Hypothalamus (tissue), 51 donors: ENCODE data around the gene KRTAP10-8.
"Not testable (repeated sequence)": the region's sequence is repeated elsewhere in the genome, so short reads cannot be mapped to it uniquely, and the experiment has no call there.

ENCODE experiments used
- DNase-seq, 51 donors: peaks; one replicate each; lab custom pipeline; 2025; lab: John Stamatoyannopoulos, UW

The KRTAP10-8 gene

DNA sequence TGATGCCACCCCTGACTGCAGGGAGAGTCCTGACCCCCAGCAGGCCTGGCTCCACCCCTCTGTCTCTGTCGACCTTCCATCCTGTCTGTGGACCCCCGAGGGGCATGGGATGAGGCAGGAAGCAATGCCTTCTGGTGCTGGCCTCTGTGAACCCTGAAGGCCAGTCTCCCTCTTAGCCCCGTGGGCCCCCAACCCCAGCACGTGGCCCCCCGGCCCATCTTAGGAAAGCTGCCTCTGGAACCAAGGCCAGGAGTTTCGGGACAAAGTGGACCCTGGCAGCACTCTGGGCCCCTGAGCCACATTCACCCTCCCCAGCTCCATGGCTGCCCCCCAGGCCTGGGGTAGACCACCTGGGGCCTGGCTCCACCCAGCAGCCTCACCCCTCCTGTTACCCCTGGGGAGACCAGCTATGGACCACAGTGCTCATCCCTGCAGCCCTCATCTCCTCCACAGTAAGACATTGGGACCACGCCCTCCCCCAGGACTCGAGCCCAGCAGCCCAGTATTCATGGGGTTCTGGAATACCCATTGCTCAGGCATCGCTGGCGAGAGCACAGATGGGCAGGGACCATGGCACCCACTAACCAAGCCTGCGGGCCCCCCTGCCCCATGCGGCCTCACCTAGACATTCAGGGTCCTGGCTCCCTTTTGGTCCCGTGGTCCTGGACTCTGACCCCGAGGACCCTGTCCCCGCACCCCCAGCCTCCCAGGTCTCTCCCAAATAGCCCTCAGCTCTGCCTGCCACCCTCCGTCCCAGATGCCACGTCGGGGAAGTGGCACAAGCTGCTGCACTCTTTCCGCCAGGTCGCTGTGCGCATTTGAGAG lies 26.8 kb downstream of the KRTAP10-8 start:
- not testable (repeated sequence) for DNase-seq

DNA sequence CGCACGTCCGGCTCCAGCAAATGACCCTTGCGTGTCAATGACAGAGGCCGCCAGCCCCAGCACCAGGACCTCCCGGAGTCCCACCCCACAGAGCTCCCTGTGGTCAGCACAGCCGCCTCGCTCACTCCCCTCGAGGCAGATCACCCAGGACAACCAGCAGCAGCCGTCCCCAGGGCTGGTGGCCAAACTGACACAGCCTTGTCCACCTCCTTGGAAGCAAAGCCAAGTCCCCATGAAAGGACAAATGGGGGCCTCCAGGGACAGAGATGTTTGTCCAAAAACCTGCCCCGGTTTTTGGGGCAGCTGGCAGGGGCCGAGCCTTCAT lies 27.4 kb downstream of the KRTAP10-8 start:
- no peak for DNase-seq

DNA sequence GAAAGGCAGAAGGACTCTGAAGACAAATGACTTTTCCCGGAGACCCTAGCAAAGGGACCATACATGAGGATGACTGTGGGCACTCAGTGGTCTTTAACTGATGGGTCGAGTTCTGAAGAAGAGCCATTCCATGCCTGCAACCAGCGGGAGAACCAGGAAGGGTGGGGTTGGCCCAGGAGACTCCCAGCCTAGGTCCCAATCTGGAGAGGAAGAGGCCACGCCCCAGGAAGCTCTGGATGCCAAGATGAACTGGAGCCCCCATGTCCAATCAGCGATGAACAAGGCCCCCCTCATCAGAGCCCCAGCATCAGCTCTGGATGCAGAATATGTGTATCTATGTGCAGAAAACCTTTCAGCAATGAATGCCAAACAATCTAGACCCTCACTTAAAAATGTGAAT lies 28.9 kb downstream of the KRTAP10-8 start:
- DNase-seq: no peak

DNA sequence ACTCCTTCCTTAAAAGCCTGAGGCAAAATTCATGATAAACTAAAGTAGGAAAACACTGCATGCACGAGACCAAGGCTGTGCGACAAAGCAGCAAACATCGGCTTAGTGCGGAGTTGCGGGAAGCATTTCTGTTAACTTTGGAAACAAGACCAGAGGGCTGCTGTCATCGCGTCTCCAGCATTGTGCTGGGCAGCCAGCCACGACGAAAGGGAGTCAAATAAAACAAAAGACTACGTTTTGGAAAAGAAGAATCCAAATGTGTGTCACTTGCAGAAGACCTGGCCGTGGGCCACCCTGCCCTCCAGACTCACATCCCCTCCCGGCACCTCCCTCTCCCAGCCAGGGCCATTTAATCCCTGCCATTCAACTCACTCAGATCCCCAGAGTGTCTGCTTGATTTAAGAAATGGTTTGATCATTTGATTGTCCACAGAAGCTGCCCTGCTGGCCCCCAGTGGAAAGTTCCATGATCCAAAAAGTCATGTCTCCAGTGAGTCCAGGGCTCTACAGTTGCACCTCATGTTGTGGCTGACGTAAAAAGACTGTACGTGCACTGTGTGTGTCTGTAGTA lies 31.9 kb downstream of the KRTAP10-8 start:
- DNase-seq: no peak

DNA sequence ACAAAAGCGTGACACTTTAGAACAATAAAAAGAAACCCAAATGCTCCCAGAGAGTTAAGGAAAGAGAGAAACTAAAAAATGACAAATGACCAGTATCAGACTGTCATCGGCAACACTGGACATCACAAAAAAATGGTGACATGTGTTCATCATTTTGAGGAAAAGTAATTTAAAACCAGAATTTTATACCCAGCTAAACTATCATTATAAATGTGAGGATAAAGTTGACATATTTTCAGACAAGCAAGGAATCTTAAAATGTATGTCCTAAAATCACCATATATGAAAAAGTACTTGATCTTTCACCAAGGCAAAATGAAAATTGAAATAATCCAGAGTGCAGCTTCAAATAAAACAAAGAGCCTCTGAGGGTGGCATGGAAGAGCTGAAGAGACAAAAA lies 33.0 kb downstream of the KRTAP10-8 start:
- DNase-seq: no peak

DNA sequence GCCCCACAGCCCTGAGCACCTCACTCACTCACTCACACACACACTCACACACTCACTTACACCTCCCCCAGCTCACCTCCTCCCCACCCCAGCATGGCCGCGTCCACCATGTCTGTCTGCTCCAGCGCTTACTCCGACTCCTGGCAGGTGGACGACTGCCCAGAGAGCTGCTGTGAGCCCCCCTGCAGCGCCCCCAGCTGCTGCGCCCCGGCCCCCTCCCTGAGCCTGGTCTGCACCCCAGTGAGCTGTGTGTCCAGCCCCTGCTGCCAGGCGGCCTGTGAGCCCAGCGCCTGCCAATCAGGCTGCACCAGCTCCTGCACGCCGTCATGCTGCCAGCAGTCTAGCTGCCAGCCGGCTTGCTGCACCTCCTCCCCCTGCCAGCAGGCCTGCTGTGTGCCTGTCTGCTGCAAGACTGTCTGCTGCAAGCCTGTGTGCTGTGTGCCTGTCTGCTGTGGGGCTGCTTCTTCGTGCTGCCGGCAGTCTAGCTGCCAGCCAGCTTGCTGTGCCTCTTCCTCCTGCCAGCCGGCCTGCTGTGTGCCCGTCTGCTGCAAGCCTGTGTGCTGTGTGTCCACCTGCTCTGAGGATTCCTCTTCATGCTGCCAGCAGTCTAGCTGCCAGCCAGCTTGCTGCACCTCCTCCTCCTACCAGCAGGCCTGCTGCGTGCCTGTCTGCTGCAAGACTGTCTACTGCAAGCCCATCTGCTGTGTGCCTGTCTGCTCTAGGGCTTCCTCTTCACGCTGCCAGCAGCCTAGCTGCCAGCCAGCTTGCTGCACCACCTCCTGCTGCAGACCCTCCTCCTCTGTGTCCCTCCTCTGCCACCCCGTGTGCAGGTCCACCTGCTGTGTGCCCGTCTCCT lies 34.7 kb downstream of the KRTAP10-8 start, which contains the start of gene KRTAP10-11:
Gene KRTAP10-11, plus strand, starts transcription at position 49 of the 856 bp plus-strand sequence. Its CDS starts 45 bp downstream, at position 94.
- not testable (repeated sequence) for DNase-seq

DNA sequence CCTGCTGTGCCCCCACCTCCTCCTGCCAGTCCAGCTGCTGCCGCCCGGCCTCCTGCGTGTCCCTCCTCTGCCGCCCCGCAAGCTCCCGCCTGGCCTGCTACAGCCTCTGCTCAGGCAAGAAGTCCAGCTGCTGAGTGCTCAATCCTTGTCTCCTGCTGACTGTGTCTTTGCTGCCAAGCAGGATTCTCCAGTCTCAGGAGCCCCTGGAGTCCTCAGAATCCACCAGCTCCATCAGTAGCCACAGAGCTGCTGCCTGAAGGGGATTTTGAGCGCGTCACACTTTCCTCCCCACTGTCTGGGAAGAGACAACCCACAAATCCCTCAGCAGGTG lies 35.3 kb downstream of the KRTAP10-8 start:
- DNase-seq: no peak

DNA sequence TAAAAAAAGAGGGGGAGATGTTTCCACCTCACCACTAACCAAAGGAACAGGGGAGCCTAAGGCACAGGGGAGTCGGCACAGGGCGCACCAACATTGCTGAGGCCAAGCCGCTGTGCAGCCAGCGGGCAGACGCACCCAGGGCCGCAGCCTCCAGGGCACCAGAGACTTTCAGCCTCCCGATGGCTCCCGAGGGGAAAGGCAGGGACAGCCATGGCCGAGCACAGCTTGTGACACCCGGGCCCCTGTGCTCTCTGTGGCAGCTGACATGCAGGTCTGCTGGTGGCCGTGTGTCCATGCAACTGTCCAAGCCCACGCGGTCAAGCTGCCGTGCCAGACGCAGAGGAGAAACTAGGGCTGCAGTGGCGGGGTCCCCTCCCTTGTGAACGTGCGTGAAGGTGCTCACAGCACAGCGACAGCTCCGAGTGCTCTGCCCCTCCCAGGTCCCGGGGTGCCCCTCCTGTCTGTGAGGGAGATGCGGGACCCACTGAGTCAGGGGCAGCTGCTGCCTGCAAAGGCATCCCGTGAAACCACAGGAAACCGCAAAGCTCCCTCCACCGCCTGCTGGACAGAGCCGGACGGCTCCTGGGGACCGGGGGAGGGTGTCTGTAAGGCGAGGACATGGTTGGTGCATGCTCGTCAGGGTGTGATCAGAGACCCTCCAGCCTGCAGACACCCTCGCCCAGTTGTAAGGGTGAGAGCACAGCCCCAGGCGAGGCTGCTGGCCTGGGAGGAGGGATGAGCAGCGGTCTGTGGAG lies 36.9 kb downstream of the KRTAP10-8 start:
- DNase-seq: no peak

DNA sequence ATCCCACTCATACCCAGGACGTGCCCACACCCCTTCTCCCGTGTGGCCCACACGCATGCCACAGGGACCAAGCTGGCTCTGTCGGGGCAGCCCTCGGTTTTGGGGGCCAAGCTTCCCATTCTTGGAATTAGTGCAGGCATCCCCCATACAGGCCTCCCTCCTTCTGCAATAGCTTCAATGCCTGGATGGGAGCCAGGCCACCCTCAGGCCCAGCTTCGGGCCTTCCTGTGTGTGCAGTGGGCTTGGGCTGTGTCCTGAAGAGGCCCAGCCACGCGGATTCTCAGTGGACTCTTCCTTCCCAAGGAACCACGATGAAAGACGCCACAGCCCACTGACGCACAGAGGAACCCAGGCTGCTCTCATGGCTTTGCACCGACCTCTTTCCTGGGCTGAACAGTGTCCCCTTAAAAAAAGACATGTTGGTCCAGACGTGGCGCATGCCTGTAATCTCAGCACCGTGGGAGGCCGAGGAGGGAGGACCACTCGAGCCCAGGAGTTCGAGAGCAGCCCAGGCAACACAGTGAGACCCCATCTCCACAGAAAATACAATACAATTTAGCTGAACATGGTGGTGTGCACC lies 37.7 kb downstream of the KRTAP10-8 start:
- DNase-seq: no peak

DNA sequence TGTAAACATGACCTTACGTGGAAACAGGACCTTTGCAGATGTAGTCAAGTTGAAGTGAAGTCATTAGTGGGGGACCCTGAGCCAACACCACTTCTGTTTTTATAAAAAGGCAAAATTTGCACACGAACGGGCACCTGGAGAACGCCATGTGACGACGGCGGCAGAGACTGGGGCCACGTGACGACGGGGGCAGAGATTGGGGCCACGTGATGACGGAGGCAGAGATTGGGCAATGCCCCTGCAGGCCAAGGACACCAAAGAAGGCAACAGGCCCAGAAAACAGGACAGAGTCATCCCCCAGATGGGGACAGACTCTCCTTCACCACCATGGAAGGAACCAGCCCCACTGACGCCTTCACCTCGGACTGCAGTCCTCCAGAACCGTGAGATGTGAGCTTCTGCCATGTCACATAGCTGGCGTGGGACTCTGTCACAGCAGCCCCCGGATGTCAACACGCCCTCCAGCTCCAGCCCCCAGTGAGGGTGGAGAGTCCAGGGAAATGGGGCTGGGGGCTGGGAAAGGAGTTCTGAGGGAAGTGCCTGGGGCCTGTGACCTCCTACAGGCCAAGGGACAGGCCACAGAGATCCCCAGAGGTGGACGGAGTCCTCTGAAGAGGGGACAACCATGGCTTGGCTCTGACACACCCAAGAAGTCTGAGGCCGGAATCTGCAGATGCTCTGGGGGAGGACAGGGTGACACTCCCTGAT lies 38.5 kb downstream of the KRTAP10-8 start:
- no peak for DNase-seq

DNA sequence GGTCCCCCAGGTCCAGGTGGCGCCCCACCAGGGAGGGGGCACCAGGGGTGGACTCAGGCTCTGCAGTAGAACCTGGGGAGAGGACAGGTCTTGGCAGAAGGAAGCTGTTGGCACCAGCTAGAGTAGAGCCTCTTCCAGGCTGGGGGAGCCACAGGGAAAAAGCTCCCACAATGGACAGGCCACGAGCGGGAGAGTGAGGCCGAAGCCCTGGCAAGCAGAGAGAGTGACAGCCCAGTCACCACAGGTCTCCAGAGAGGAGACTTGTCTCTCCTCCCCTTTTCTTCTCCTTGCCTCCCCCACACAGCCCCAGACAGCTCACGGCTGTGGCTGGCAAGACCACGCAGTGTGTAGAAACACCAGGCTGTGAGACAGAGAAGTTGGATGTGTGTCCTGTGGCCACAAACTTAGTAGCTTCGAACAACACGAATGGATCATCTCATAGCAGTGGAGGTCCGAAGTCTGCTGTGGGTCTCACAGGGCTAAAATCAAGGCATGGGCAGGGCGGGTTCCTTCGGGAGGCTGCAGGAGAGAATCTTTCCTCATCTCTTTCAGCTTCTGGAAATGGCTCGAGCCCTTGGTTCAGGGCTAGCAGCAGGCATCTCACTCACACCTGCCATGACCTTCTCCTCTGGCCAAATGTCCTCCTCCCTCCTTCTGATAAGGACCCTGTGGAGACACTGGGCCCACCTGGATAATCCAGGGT lies 39.2 kb downstream of the KRTAP10-8 start:
- DNase-seq: no peak

DNA sequence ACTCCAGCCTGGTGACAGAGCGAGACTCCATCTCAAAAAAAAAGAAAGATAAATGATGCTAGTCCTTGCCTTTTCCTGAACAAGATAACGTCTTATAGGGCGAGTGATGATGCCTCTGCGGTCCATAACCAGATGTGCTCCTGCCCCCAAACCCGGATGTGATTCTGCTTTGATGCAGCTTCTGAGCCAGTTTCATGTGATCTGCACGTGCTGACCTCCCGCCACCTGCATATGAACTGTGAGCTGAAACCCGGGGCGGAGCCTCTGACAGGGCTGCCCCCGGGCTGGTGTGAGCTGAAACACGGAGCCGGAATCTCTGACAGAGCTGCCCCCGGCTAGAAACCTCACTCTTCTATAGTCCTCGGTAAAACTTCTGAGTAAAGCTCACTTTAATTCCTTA lies 41.2 kb downstream of the KRTAP10-8 start:
- no peak for DNase-seq

DNA sequence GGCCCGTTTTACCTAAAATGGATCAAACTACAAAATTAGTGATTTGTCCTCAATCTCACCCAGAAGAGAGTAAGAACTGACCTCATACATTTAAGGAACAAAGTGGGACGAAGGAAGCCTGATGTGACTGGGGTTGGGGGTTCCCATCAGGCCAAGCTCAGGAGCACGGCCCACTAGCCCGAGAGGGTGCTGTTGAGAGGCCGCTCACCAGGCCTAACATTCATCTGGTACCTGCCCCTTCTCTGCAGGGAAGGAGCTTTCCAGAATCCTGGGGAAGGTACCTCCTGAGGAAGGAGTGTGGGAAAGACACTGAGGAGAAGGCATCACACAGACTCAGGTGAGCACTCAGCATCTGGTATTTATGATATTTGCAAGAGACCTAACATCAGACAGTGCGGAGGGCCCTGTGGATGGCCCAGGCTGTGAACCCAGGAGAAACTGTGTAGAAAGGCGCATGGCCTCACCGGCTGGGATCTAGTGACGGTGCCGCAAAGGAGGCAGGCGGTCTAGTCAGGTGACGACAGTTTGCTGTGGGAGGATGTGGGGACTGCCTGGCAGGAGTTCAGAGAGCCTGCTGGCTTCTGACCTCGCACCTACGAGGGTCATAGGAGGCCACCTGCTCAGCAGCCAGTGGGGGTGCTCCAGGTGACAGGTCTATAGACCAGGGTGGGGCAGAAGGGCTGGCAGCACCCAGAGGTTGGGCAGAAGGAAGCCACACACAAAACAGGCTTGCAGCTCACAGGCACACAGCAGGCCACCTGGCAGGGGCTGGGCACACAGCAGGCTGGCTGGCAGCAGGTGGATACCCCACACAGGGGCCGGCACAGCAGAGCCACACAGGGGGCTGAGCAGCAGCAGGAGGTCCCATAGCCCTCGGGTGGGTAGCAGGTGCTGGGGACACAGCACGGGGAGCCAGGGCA lies 42.0 kb downstream of the KRTAP10-8 start:
- DNase-seq: no peak

DNA sequence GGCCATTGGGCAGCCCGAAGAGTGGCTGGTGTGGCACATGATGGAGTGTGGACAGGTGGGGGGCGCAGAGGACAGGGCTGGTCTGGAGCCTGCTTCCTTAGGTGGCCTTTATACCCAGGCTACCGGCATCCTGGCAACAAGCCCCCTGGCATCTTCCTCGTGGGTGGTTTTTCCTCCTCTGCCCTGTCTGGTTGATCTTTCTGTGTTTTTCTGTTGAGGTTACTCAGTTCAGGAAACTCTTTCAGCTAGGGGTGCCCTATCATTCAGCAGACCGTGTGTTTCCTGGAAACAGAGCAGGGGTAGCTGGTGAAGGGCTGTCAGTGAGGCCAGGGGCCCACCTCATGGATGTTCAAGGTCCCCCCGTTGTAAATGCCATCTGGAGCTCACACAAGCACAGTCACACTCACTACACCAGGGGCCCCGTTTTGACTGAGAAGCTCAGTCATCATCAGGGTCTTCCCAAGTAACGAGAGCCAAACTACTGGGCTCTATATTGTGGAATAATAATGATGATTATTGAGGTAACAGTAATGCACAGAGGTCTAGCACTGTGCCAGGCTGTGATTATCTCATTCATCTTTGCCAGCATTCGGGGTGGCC lies 42.8 kb downstream of the KRTAP10-8 start, which contains the start of gene KRTAP12-4:
Gene KRTAP12-4, minus strand, starts transcription at position 84 of the 600 bp plus-strand sequence. Its CDS starts 45 bp downstream, at position 39.
- DNase-seq: no peak

DNA sequence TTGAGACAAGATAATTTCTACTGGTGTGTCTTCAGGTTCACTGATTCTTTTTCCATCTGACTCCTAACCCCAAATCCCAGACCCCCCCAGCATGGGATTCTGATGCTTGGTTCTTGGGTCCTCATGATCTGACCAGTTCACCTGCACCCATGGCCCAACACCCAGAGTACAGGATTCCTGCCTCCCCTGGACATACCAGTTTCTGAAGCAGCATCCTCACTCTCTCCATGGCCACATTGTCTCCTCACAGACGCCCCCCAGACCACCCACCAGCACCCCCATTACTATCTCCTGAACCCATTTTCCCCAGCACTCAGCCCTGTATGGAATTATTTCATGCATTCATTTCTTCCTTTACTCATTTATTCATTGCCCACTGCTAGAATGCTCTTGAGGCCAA lies 45.0 kb downstream of the KRTAP10-8 start:
- DNase-seq: no peak

DNA sequence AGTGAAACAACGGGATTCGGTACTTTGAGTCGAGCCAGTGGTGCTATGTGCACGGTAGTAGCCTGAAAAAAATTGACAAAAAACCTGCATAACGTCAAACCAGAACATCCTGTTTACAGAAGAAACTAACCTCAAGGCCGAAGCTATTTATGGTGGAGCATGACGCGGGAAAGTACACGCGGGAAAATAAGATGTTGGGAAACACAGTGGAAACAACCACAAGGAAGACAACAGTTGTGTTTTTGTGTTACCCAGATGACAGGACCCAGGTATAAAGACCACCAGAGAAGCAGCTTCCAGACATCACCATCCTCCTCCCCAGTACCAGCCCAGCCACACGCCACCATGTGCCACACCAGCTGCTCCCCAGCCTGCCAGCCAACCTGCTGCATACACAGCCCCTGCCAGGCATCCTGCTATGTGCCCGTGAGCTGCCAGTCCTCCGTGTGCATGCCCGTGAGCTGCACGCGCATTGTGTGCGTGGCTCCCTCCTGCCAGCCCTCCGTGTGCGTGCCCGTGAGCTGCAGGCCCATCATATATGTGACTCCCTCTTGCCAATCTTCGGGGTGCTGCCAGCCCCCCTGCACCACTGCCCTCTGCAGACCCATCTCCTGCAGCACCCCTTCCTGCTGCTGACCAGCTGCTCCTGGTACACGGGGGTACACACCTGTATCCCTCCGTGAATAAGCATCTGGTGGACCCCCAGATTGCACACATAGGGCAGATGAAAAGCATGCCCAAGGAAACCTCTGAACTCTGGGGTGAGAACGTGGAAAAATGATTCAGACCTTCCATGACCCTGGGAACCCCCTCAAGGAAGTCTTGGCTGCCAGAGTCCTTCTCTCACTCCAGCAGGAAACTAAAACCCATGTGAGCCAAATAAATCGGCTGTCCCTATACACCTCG lies 46.0 kb downstream of the KRTAP10-8 start, which contains the start of gene KRTAP12-3:
Gene KRTAP12-3, plus strand, starts transcription at position 298 of the 906 bp plus-strand sequence. Its CDS starts 48 bp downstream, at position 346.
- DNase-seq: no peak
